Aorta (tissue), 5 donors: ENCODE results near the gene UPP2. TPM values are rescaled to one million over a fixed set of nuclear protein-coding genes. Genes with fewer than 3 reads are reported as not detected.

Source experiments
- ATAC-seq: fragments of 200-7000 bp; cut with Tn5 transposase; one replicate; pipeline ENCODE4 v1.9.1; 2022; ENCODE audit warnings: moderate library complexity; ENCODE audit not compliant: low FRiP score
- DNase-seq, 2 donors: peaks; one replicate each; pipeline ENCODE4 v3.0.0-alpha.2; 2020
- H3K27ac ChIP-seq, 2 donors: one replicate each; pipeline ENCODE4 v1.5.1; 2013; ENCODE audit warnings: low read length in 2 of 2, mild to moderate bottlenecking in 2 of 2, moderate library complexity in 2 of 2, control low read depth in 1 of 2, inconsistent platforms in 1 of 2, low read depth in 1 of 2
- H3K27me3 ChIP-seq, 2 donors: one replicate each; pipeline ENCODE4 v1.6.1; 2013; ENCODE audit warnings: control low read depth in 1 of 2, low read length in 1 of 2, mild to moderate bottlenecking in 1 of 2, moderate library complexity in 1 of 2; ENCODE audit not compliant: insufficient read depth in 2 of 2, control insufficient read depth in 1 of 2
- H3K36me3 ChIP-seq, 2 donors: one replicate each; pipeline ENCODE4 v1.6.1; 2013; ENCODE audit warnings: control low read depth in 1 of 2, low read length in 1 of 2, mild to moderate bottlenecking in 1 of 2; ENCODE audit not compliant: insufficient read depth in 2 of 2, control insufficient read depth in 1 of 2
- H3K4me1 ChIP-seq, 2 donors: one replicate each; pipeline ENCODE4 v1.6.1; 2013; ENCODE audit warnings: low read length in 2 of 2, control low read depth in 1 of 2, mild to moderate bottlenecking in 1 of 2, moderate library complexity in 1 of 2; ENCODE audit not compliant: insufficient read depth in 2 of 2, control insufficient read depth in 1 of 2
- H3K4me3 ChIP-seq, 2 donors: one replicate each; pipeline ENCODE4 v1.5.1; 2013; ENCODE audit warnings: low read length in 2 of 2, control low read depth in 1 of 2, mild to moderate bottlenecking in 1 of 2
- H3K9me3 ChIP-seq: one replicate; pipeline ENCODE4 v1.6.1; 2013; ENCODE audit warnings: mild to moderate bottlenecking, low read length; ENCODE audit not compliant: control insufficient read depth
- WGBS, 2 donors: extraction: QIAGEN DNeasy Blood & Tissue Kit; methylation state at CpG; one replicate each; pipeline ENCODE4 v1.1.7; 2013; 5-methylcytosine and 5-hydroxymethylcytosine counted together
- intact Hi-C, 2 donors: fragments of 100-400 bp; cut with DNase I; formaldehyde crosslinking; loops; one replicate each; pipeline versions ENCODE4 v1.14.2 to v1.15.0; 2022
- long read RNA-seq, 2 donors: library from polyadenylated mRNA; unstranded; transcript quantifications; one replicate each; pipeline ENCODE4 v2.0.0, GENCODE V29; 2020 to 2021
- polyA plus RNA-seq, 2 donors: library from polyadenylated mRNA; stranded (reverse); fragments of 200-250 nt; gene quantifications; one replicate each; pipeline ENCODE4 v1.2.3, GENCODE V29; 2013
- total RNA-seq, 2 donors: library from RNA; stranded (reverse); fragmentation: NEBNext Ultra II Directional; extraction: Animal tissue kit (Norgen Biotek cat#: 25700); gene quantifications; one replicate each; pipeline ENCODE4 v1.2.1, GENCODE V29; 2021
- donor health status: healthy with polysubstance abuse.
- donor health status: Bipolar disorder and iron deficiency.
- donor health status: DM: no; HTN: no; CAD: no.
- donor health status: DM: no; HTN: no; CAD: no.
- donor health status: DM: yes; HTN: yes; CAD: no.

UPP2 gene
- total RNA-seq (not detected), polyA plus RNA-seq (not detected)
- long read RNA-seq, donor 1, partial matches to known transcripts, result 0 of 1 reads
- long read RNA-seq, donor 1, other reads (novel, unspliced or antisense), result 1 of 1 reads
- long read RNA-seq, donor 2, partial matches to known transcripts, result 0 of 1 reads
- long read RNA-seq, donor 2, other reads (novel, unspliced or antisense), result 1 of 1 reads

DNA sequence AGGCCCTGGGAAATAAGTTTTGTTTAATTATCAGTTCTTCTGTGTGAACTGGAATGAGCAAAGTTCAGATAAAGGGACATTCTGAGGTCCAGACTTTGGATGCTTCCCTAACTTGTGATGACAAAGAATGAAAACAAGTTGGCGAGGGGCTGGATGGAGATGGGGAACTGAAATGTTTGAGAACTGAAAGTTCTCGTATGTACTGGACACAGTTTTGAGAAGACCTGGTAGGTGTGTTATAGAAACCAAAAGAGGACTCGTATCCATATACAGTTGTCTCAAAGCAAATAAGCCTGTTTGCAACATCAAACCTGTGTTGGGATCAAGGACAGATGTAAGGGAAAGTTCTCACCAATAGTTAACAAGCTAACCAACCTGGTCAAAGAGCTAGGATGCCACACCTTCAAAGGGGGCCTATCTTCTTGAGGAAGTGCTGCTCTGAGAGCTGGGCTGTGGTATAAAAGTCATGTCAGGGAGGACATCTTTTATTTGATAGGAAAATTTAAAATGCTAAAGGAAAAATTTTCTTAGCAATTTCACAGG is at the start of gene UPP2:
Gene UPP2, plus strand, starts transcription at position 493 of the 543 bp plus-strand sequence. CDS start 188 bp downstream, outside the sequence.
- H3K36me3 ChIP-seq, result no peaks in the 10 kb centered on the region
- WGBS, 2 donors, result 73 to 80% methylated on average over 3 of the region's 3 CpGs
- intact Hi-C loops, result no loop called here
- ATAC-seq, result no peak
- no peaks in the 10 kb centered on the region for H3K27me3 ChIP-seq
- H3K27ac ChIP-seq, result no peak within 1 kb of the TSS
- H3K4me3 ChIP-seq, result no peak within 1 kb of the TSS
- H3K4me1 ChIP-seq, result no peaks in the 10 kb centered on the region
- no peaks in the 10 kb centered on the region for H3K9me3 ChIP-seq
- no peak for DNase-seq

DNA sequence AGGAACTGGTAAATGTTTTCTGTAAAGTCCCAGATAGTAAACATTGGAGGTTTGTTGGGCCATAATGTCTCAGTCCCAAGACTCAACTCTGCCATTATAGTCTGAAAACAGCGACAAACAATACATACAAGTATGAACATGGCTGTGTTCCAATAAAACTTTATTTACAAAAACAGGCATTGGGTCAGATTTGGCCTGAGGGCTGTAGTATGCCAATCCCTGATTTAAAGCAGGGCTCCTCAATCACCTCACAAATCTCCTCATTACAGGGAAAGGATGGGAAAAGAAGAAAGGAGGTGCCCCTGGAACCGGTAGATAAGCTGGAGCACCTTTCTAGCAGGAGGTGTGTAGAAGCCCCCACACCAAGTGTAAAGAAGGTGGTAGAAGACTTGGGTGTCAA is 48.9 kb upstream of the UPP2 start:
- Histone ChIP-seq H3K27me3 (no peaks in the 10 kb centered on the region), H3K27ac (no peak overlapping the region), H3K9me3 (no peaks in the 10 kb centered on the region), H3K36me3 (no peaks in the 10 kb centered on the region), H3K4me1 (no peaks in the 10 kb centered on the region), H3K4me3 (no peak overlapping the region)
- intact Hi-C loops, result no loop called here
- ATAC-seq, result no peak
- WGBS, 2 donors, result 83 to 90% methylated on average over 2 of the region's 2 CpGs
- DNase-seq, result no peak

DNA sequence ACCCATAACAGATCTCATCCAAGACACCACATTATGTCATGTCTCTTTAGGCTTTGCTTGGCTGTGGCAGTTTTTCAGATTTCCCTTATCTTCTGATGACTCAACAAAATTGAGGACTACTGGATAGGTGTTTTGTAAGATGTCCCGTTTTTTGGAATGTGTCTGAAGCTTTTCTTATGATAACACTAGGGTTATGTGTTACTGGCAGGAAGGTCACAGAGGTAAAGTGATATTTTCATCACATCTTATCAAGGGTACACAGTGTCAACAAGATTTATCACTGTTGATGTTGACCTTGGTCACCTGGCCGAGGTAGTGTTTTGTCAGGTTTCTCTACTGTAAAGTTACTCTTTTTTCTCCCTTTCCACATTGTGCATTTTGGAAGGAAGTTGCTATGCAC is 44.8 kb upstream of the UPP2 start:
- Histone ChIP-seq H3K36me3 (no peaks in the 10 kb centered on the region), H3K4me1 (no peaks in the 10 kb centered on the region), H3K4me3 (no peak overlapping the region), H3K27ac (no peak overlapping the region), H3K27me3 (no peaks in the 10 kb centered on the region), H3K9me3 (peaks cover 1% of the 10 kb centered on the region)
- ATAC-seq, result no peak
- 12 to 21% methylated on average over 2 of the region's 2 CpGs for WGBS, 2 donors
- no peak for DNase-seq
- intact Hi-C loops, result no loop called here

DNA sequence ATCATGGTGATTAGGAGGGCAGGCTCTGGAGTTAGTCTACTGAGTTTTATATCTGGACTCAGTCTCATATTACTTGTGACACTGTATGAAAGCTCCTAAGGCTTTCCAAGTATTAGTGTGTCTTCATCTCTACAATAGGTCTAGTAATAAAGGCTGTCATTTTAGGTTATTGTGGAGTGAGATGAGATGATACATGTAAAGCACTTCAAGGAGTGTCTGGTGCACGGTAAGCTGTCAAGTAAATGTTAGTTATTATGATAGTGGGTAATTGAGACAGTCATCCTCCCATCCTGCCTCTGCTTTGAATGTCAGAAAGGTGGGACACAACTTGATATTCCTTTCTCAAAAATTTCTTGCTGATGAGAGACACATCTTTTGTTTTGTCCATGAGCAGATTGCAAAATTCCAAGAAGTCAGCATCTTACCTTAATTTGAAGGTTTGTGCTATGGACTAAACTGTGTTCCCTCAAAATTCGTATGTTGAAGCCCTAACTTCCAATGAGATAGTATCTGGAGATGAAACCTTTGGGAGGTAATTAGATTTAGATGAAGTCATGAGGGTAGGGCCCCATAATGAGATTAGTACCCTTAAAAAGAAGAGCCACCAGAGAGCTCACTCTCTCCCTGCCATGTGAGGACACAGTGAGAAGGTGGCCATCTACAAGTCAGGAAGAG is 41.4 kb upstream of the UPP2 start:
- WGBS, 2 donors, result 78 to 84% methylated on average over 2 of the region's 2 CpGs
- Histone ChIP-seq H3K9me3 (peaks cover 4% of the 10 kb centered on the region), H3K27me3 (no peaks in the 10 kb centered on the region), H3K36me3 (no peaks in the 10 kb centered on the region), H3K4me3 (no peak overlapping the region), H3K27ac (no peak overlapping the region), H3K4me1 (no peaks in the 10 kb centered on the region)
- intact Hi-C loops, result no loop called here
- no peak for DNase-seq
- ATAC-seq, result no peak

DNA sequence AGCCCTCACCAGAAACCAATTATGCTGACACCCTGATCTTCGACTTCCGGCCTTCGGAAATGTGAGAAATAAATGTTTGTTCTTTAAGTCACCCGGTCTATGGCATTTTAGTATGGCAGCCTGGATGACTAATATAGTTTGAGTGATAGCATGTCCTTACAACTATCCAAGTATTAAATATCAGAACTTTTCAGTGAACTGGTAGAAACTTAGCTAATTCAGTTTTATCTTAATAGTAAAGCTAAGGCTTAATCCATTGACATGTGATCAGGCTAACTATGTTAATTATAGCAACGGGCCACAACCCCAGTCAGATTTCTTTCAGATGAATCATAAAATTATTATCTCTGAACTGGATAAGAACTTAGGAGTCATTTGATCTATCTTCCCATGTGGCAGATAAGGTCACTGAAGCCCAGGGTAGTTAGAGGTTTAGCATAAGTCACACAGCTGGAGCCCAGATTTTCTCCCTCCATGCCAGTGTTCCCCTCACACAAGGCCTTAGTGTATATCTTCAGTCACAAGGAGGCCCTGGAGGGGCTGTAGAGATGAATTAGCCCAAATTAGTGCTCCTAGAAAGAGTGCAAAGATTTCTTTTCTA is 40.7 kb upstream of the UPP2 start:
- H3K27ac ChIP-seq, result no peak overlapping the region
- intact Hi-C loops, result no loop called here
- DNase-seq, result no peak
- WGBS, 2 donors, result 72 to 75% methylated on average over 5 of the region's 5 CpGs
- no peaks in the 10 kb centered on the region for H3K27me3 ChIP-seq
- no peak for ATAC-seq
- no peaks in the 10 kb centered on the region for H3K36me3 ChIP-seq
- H3K9me3 ChIP-seq, result peaks cover 4% of the 10 kb centered on the region
- no peaks in the 10 kb centered on the region for H3K4me1 ChIP-seq
- H3K4me3 ChIP-seq, result no peak overlapping the region

DNA sequence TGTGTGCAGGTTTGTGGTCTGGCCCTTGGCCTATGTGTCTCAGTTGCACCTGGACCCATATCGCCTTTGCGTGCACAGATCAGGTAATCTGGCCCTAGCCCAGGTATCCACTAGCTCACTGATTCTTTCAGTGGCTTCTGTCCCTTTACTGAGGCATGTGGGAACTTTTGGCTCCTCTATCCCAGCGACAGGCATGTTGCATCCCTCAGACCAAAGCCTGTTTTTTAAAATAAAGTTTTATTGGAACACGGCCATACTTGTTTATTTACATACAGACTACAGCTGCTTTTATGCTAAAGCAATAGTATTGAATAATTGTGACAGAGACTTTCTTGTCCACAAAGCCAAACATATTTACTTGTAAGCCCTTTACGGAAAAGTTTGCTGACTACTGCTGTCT is 39.9 kb upstream of the UPP2 start:
- H3K4me3 ChIP-seq, result no peak overlapping the region
- no peaks in the 10 kb centered on the region for H3K36me3 ChIP-seq
- WGBS, 2 donors, result 84 to 91% methylated on average over 5 of the region's 5 CpGs
- H3K27ac ChIP-seq, result no peak overlapping the region
- DNase-seq (no peak), ATAC-seq (no peak)
- intact Hi-C loops, result no loop called here
- H3K4me1 ChIP-seq, result no peaks in the 10 kb centered on the region
- peaks cover 4% of the 10 kb centered on the region for H3K9me3 ChIP-seq
- H3K27me3 ChIP-seq, result no peaks in the 10 kb centered on the region

DNA sequence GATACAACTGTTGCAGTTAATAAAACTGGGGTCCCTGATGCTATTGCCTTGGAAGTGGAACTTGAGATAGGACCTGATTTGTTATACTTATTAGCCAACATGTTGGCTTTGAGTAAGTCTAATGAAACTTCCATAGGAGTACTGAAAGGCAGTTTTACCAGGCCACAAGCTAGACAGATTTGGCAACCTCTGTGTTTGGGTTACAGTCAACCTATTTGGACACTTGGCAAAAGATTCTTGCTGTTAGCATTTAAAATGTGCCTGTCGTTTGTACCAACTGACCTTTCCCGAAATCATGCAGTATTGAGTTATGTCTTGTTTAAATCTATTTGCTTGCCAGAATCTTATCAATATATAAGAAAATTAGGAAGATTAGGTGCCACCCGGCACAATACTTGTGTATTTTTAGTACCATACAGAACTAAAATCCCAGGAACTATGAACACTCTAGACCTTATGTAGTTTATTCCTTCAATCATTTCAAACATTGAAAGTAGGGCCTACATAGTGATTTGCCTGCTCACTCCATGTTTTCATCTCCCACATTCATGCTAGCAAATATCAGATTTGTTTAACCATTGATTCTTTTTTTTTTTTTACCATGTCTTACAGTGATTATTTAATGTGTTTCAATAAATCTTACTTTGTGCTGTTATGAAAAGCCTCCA is 35.5 kb upstream of the UPP2 start:
- H3K27me3 ChIP-seq, result no peaks in the 10 kb centered on the region
- no peak overlapping the region for H3K27ac ChIP-seq
- intact Hi-C loops, result no loop called here
- peaks cover 3% of the 10 kb centered on the region for H3K9me3 ChIP-seq
- no peak for DNase-seq
- ATAC-seq, result no peak
- no peaks in the 10 kb centered on the region for H3K36me3 ChIP-seq
- H3K4me1 ChIP-seq, result no peaks in the 10 kb centered on the region
- H3K4me3 ChIP-seq, result no peak overlapping the region
- 21 to 29% methylated on average over 3 of the region's 3 CpGs for WGBS, 2 donors

DNA sequence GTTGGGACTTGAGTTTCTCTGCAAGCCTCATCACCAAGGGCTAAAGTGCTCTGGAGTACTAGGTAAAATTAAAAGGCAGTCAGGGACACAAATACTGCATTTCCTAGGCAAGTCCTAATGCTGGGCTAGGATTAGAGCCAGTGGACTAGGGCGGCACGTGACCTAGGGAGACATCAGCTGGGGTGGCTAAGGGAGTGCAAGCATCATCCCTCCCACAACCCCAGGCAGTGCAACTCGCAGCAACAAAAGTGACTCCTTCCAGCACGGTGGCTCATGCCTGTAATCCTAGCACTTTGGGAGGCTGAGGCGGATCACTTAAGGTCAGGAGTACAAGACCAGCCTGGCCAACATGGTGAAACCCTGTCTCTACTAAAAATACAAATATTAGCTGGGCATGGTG is 30.7 kb upstream of the UPP2 start:
- H3K27me3 ChIP-seq, result no peaks in the 10 kb centered on the region
- intact Hi-C loops, result no loop called here
- no peak for ATAC-seq
- H3K9me3 ChIP-seq, result no peaks in the 10 kb centered on the region
- no peak overlapping the region for H3K4me3 ChIP-seq
- H3K27ac ChIP-seq, result no peak overlapping the region
- no peaks in the 10 kb centered on the region for H3K36me3 ChIP-seq
- 87 to 92% methylated on average over 5 of the region's 5 CpGs for WGBS, 2 donors
- no peak for DNase-seq
- H3K4me1 ChIP-seq, result no peaks in the 10 kb centered on the region
